ENCODE data around the gene TADA2A.

TADA2A gene

DNA sequence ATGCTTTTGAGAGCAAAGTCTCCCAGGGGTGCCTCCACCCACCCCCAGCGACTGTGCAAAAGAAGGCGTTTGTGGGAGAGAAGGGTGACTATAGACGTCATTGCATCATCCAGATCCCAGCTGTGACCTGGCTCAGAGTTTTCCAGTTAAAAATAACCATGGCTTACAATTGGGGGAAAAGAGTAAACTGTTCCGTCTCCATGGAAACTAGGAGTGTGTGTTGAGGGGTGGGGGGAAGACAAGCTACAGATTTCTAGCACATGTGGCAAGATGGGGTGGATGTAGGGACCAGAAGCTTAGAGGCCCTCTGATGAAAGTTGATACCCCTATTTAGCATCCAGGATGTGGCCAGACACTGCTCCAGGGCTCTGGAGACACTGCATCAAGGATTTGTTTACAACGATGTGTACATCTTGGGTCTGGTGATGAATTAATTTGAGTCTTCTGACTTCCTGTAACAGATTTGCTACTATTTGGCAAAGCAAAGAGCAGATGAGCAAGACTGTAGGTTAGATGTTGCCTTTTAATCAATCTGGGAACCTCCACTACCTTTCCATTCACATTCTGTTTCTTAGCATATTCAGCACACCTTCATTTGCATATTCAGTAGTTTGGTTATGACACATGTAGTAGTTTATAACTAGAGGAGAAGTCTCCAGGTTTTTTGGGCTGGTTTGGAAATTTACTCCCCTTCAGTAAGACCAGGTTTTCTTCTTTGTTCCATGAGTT, 76.8 kb downstream of the TADA2A start (continued):
- peak; percentile 34; the same call in 1 of the 2 replicates for TF ChIP-seq ZBTB20 (tag by site-specific recombination; IDR thresholded peaks at IDR 0.05)
- TF ChIP-seq SP2 (tag by site-specific recombination; IDR thresholded peaks at IDR 0.05), result no peak
- no peak for TF ChIP-seq ZNF211 (tag by site-specific recombination; IDR thresholded peaks at IDR 0.05; ENCODE audit: low read depth)
- TF ChIP-seq PRDM6 (tag by site-specific recombination; IDR thresholded peaks at IDR 0.05), result peak; percentile 58; the same call in 1 of the 2 replicates
- peak; percentile 51 for TF ChIP-seq GLIS1 (tag by site-specific recombination; IDR thresholded peaks at IDR 0.05)
- peak; percentile 23; the same call in 1 of the 2 replicates for TF ChIP-seq KLF16 (tag by site-specific recombination; IDR thresholded peaks at IDR 0.05)
- peak; percentile 49 for TF ChIP-seq ZNF423 (tag by site-specific recombination; IDR thresholded peaks at IDR 0.05)
- no peak for TF ChIP-seq ZNF510 (tag by site-specific recombination; IDR thresholded peaks at IDR 0.05; ENCODE audit: insufficient replicate concordance)
- TF ChIP-seq, protein P1, sequence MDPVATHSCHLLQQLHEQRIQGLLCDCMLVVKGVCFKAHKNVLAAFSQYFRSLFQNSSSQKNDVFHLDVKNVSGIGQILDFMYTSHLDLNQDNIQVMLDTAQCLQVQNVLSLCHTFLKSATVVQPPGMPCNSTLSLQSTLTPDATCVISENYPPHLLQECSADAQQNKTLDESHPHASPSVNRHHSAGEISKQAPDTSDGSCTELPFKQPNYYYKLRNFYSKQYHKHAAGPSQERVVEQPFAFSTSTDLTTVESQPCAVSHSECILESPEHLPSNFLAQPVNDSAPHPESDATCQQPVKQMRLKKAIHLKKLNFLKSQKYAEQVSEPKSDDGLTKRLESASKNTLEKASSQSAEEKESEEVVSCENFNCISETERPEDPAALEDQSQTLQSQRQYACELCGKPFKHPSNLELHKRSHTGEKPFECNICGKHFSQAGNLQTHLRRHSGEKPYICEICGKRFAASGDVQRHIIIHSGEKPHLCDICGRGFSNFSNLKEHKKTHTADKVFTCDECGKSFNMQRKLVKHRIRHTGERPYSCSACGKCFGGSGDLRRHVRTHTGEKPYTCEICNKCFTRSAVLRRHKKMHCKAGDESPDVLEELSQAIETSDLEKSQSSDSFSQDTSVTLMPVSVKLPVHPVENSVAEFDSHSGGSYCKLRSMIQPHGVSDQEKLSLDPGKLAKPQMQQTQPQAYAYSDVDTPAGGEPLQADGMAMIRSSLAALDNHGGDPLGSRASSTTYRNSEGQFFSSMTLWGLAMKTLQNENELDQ (tag by site-specific recombination; IDR thresholded peaks at IDR 0.05; ENCODE audit: low read depth), result no peak
- 0 out of 2 replicates have a peak, but pooled peaks have one; percentile 14 for TF ChIP-seq ZNF600 (tag by site-specific recombination; IDR thresholded peaks at IDR 0.05)
- no peak for TF ChIP-seq ZNF549 (tag by site-specific recombination; IDR thresholded peaks at IDR 0.05)
- TF ChIP-seq ZNF629 (tag by site-specific recombination; IDR thresholded peaks at IDR 0.05), result peak; percentile 79
- TF ChIP-seq PATZ1 (tag by site-specific recombination; IDR thresholded peaks at IDR 0.05), result peak; percentile 65
- TF ChIP-seq ZNF24 (tag by site-specific recombination; IDR thresholded peaks at IDR 0.05), result peak; percentile 63; the same call in 1 of the 2 replicates
- TF ChIP-seq SP7 (tag by site-specific recombination; IDR thresholded peaks at IDR 0.05), result peak; percentile 78
- 0 out of 2 replicates have a peak, but pooled peaks have one; percentile 59 for TF ChIP-seq ZFP69B (tag by site-specific recombination; IDR thresholded peaks at IDR 0.05)

DNA sequence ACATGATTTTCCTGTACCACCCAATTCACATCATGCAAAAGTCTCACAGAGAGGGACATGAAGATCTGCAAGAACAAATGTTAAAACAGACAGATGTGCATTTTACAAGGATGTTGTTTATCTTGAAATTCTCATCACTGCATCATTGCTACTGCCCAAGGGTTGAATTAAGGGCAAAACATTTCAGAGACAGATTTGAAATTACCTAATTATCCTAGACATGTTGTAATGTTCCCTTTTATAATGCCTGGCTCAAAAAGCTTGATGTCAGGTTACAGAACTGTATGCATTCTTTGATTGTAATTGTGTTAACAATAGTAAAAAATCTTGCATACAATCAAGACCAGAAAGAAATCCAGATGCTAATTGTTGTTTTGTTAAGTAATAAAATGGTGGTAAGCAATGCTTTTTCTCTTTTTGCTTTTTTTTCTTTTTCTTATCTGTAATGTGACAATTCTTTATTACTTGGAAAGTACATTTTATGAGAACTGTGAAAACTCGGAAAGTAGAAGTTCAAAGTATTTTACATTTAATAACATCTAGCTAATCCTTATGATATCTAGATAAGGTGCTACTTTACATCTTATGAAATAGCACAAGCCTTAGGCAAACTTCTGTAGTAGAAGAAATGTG, 79.4 kb downstream of the TADA2A start:
- H3K9me3 ChIP-seq (ENCODE audit: control insufficient read depth, insufficient read depth, low read depth, low read length), result no peaks in the 10 kb centered on the region
- H3K27ac ChIP-seq (ENCODE audit: extremely low read depth, low read depth, low read length), result no peak overlapping the region
- no peaks in the 10 kb centered on the region for H3K36me3 ChIP-seq (ENCODE audit: control insufficient read depth in 2 of 2, insufficient read depth in 1 of 2, low read length in 2 of 2)
- H3K4me3 ChIP-seq (ENCODE audit: low read depth, low read length), result no peak overlapping the region
- H3K4me1 ChIP-seq (ENCODE audit: control insufficient read depth, insufficient read depth, low read length), result peaks cover 21% of the 10 kb centered on the region
- ChIA-PET POLR2A (no interaction called here), CTCF (interaction anchor here (1.2 to 1.4 kb wide), 2 partner anchors 13 to 113 kb away, joined by 3 to 5 read pairs; no protein-coding TSS in a partner anchor)
- TF ChIP-seq ELK4 (IDR thresholded peaks at IDR 0.05; ENCODE audit: borderline replicate concordance, low read depth, low read length) (no peak), ZNF341 (tag by site-specific recombination; IDR thresholded peaks at IDR 0.05; ENCODE audit: low read depth) (no peak), KLF7 (tag by site-specific recombination; IDR thresholded peaks at IDR 0.05; ENCODE audit: borderline replicate concordance) (no peak), PRDM6 (tag by site-specific recombination; IDR thresholded peaks at IDR 0.05) (peak; percentile 94), ZNF221 (tag by site-specific recombination; IDR thresholded peaks at IDR 0.05; ENCODE audit: borderline replicate concordance) (no peak), ZBTB44 (tag by site-specific recombination; IDR thresholded peaks at IDR 0.05) (0 out of 2 replicates have a peak, but pooled peaks have one; percentile 25)

All from HEK293 (cell line).